ENCODE results near the gene PIK3R6.

PIK3R6 gene

GRCh38 chr17:8910969-8911604 is 43.6 kb upstream of the PIK3R6 start:
- DNase-seq (ENCODE audit: low read depth in 2 of 2), result no peak
- TF ChIP-seq CTCF (IDR thresholded peaks at IDR 0.05; ENCODE audit: low read depth, low read length), result no peak
- no peak overlapping the region for H3K4me3 ChIP-seq (replicated peaks in 1 of 2; ENCODE audit: low read depth in 2 of 2, low read length in 2 of 2)

- no peak for DNase-seq (ENCODE audit: low read depth in 2 of 2)
- H3K4me3 ChIP-seq (replicated peaks in 1 of 2; ENCODE audit: low read depth in 2 of 2, low read length in 2 of 2), result no peak overlapping the region
- TF ChIP-seq CTCF (IDR thresholded peaks at IDR 0.05; ENCODE audit: low read depth, low read length), result no peak
Observed at GRCh38 chr17:8909586-8910270, 42.3 kb upstream of the PIK3R6 start.

GRCh38 chr17:8905331-8905730 is 37.9 kb upstream of the PIK3R6 start:
- TF ChIP-seq CTCF (IDR thresholded peaks at IDR 0.05; ENCODE audit: low read depth, low read length), result no peak
- no peak for DNase-seq (ENCODE audit: low read depth in 2 of 2)
- no peak overlapping the region for H3K4me3 ChIP-seq (replicated peaks in 1 of 2; ENCODE audit: low read depth in 2 of 2, low read length in 2 of 2)

- H3K4me3 ChIP-seq (replicated peaks in 1 of 2; ENCODE audit: low read depth in 2 of 2, low read length in 2 of 2), result no peak overlapping the region
- DNase-seq (ENCODE audit: low read depth in 2 of 2), result no peak
- TF ChIP-seq CTCF (IDR thresholded peaks at IDR 0.05; ENCODE audit: low read depth, low read length), result no peak
Observed at GRCh38 chr17:8904686-8905085, 37.2 kb upstream of the PIK3R6 start.

GRCh38 chr17:8904201-8904600 is 36.7 kb upstream of the PIK3R6 start:
- no peak for DNase-seq (ENCODE audit: low read depth in 2 of 2)
- H3K4me3 ChIP-seq (replicated peaks in 1 of 2; ENCODE audit: low read depth in 2 of 2, low read length in 2 of 2), result no peak overlapping the region
- TF ChIP-seq CTCF (IDR thresholded peaks at IDR 0.05; ENCODE audit: low read depth, low read length), result no peak

- no peak overlapping the region for H3K4me3 ChIP-seq (replicated peaks in 1 of 2; ENCODE audit: low read depth in 2 of 2, low read length in 2 of 2)
- no peak for DNase-seq (ENCODE audit: low read depth in 2 of 2)
- no peak for TF ChIP-seq CTCF (IDR thresholded peaks at IDR 0.05; ENCODE audit: low read depth, low read length)
Observed at GRCh38 chr17:8900626-8901585, 33.4 kb upstream of the PIK3R6 start.

Data from cardiac fibroblast (primary cell).